A549 (cell line): ENCODE results near the gene SRRT. TPM values are rescaled to one million over a fixed set of nuclear protein-coding genes. Genes with fewer than 3 reads are reported as not detected.

Experiments
- ATAC-seq, 2 experiments: fragments of 200-7000 bp in 1 of 2; fragments of >200 bp in 1 of 2; cut with Nextera tagmentation in 1 of 2; cut with Tn5 transposase in 1 of 2; 3 replicates each; pipeline versions ENCODE4 v1.8.0 to v1.9.1; 2018 to 2020; ENCODE audit warnings: mild to moderate bottlenecking in 1 of 2, moderate library complexity in 1 of 2
- CTCF ChIA-PET: fragments of 300-600 bp; sonication (Branson Sonifier 250); formaldehyde crosslinking; extraction: SDS; loops from one replicate; lab custom pipeline; 2021; ENCODE audit warnings: antibody characterized with exemption, inconsistent platforms; lab: Yijun Ruan, JAX
- POLR2A ChIA-PET: fragments of 350-600 bp; formaldehyde crosslinking; extraction: SDS; loops from one replicate; lab custom pipeline; 2021; ENCODE audit warnings: antibody characterized with exemption, inconsistent platforms; lab: Yijun Ruan, JAX
- DNase-seq, 2 experiments: peaks; one replicate each; pipeline versions ENCODE4 v3.0.0 to v3.0.0-alpha.2; 2011 to 2016; ENCODE audit warnings: low read depth in 1 of 2, low spot score in 1 of 2
- FAIRE-seq: peaks from 2 replicates; lab custom pipeline; 2011; peaks lifted over from hg19 to GRCh38; lab: Jason Lieb, UNC
- H3K27ac ChIP-seq, 2 experiments: fragments of >200 bp; sonication (Bioruptor Twin); formaldehyde crosslinking; 3 replicates each; pipeline ENCODE4 v1.5.1; 2016 to 2017
- H3K4me1 ChIP-seq: fragments of >200 bp; sonication (Bioruptor Twin); formaldehyde crosslinking; 3 replicates; pipeline ENCODE4 v1.6.1; 2016
- H3K4me2 ChIP-seq: fragments of >200 bp; sonication (Bioruptor Twin); formaldehyde crosslinking; 3 replicates; pipeline ENCODE4 v1.6.1; 2016
- H3K4me3 ChIP-seq: fragments of >200 bp; sonication (Bioruptor Twin); formaldehyde crosslinking; 3 replicates; pipeline ENCODE4 v1.5.1; 2016
- H3K9me3 ChIP-seq: fragments of >200 bp; sonication (Bioruptor Twin); formaldehyde crosslinking; 3 replicates; pipeline ENCODE4 v1.6.1; 2016
- CHD4 ChIP-seq: fragments of 200-600 bp; sonication (generic); IDR thresholded peaks from 2 replicates; pipeline ENCODE4 v1.6.1; 2016; ENCODE audit warnings: antibody characterized with exemption, mild to moderate bottlenecking, borderline replicate concordance
- EP300 ChIP-seq, 2 experiments: fragments of >200 bp; sonication (Bioruptor Twin); formaldehyde crosslinking; IDR thresholded peaks; 2 replicates in 1 of 2; 3 replicates in 1 of 2; pipeline ENCODE4 v1.6.1; 2016 to 2017
- ESRRA ChIP-seq: fragments of 150-350 bp; IDR thresholded peaks from 2 replicates; pipeline ENCODE4 v1.6.1; 2014; ENCODE audit warnings: mild to moderate bottlenecking, low read length, borderline replicate concordance
- FOSB ChIP-seq: fragments of 250-450 bp; sonication (Bioruptor Pico); IDR thresholded peaks from 2 replicates; pipeline ENCODE4 v1.5.0; 2020; ENCODE audit warnings: mild to moderate bottlenecking, moderate library complexity
- FOXS1 ChIP-seq: fragments of 250-450 bp; sonication (Bioruptor Pico); IDR thresholded peaks from 2 replicates; pipeline ENCODE4 v1.5.0; 2020; ENCODE audit warnings: mild to moderate bottlenecking, moderate library complexity
- HES2 ChIP-seq: fragments of >200 bp; sonication (Bioruptor Twin); formaldehyde crosslinking; IDR thresholded peaks from 2 replicates; pipeline ENCODE4 v1.6.1; 2016
- HOXB5 ChIP-seq: fragments of 250-450 bp; sonication (Bioruptor Pico); IDR thresholded peaks from 2 replicates; pipeline ENCODE4 v1.5.0; 2020; ENCODE audit warnings: mild to moderate bottlenecking, moderate library complexity
- JUN ChIP-seq, 2 experiments: fragments of >200 bp; sonication (Bioruptor Twin); formaldehyde crosslinking; IDR thresholded peaks; 2 replicates in 1 of 2; 3 replicates in 1 of 2; pipeline ENCODE4 v1.6.1; 2016 to 2017
- JUNB ChIP-seq: fragments of >200 bp; sonication (Bioruptor Twin); formaldehyde crosslinking; IDR thresholded peaks from 2 replicates; pipeline ENCODE4 v1.6.1; 2016
- KDM1A ChIP-seq: fragments of 200-600 bp; sonication (generic); IDR thresholded peaks from 2 replicates; pipeline ENCODE4 v1.6.1; 2016; ENCODE audit warnings: low read depth, mild to moderate bottlenecking
- MAX ChIP-seq: IDR thresholded peaks from 2 replicates; pipeline ENCODE4 v1.6.1; 2012
- NFE2L2 ChIP-seq: fragments of 150-350 bp; conservative IDR thresholded peaks from 2 replicates; pipeline ENCODE4 v1.6.1; 2014; ENCODE audit warnings: low read length
- PBX3 ChIP-seq: IDR thresholded peaks from 2 replicates; pipeline ENCODE4 v1.6.1; 2012
- POLR2A ChIP-seq: IDR thresholded peaks from 2 replicates; pipeline ENCODE4 v1.6.1; 2012; ENCODE audit warnings: mild to moderate bottlenecking, low read length
- RCOR1 ChIP-seq: fragments of 150-350 bp; IDR thresholded peaks from 2 replicates; pipeline ENCODE4 v1.6.1; 2014; ENCODE audit warnings: antibody characterized with exemption, low read length, low read depth
- RFX5 ChIP-seq: fragments of 450-650 bp; IDR thresholded peaks from 2 replicates; pipeline ENCODE4 v1.7.1; 2014; ENCODE audit warnings: antibody characterized with exemption, mild to moderate bottlenecking, moderate library complexity
- ZFP36 ChIP-seq: fragments of 450-650 bp; IDR thresholded peaks from 2 replicates; pipeline ENCODE4 v1.6.1; 2014; ENCODE audit warnings: borderline replicate concordance; ENCODE audit not compliant: partially characterized antibody
- ZNF302 ChIP-seq: fragments of 250-450 bp; sonication (Bioruptor Pico); IDR thresholded peaks from 2 replicates; pipeline ENCODE4 v1.9.0; 2021; ENCODE audit warnings: inconsistent platforms, mild to moderate bottlenecking, moderate library complexity
- WGBS: methylation state at CpG from one replicate; pipeline ENCODE4 v1.1.6; 2017; ENCODE audit errors: missing lambda C conversion rate; 5-methylcytosine and 5-hydroxymethylcytosine counted together
- polyA plus RNA-seq, 4 experiments: library from polyadenylated mRNA; depleted of rRNA in 3 of 4; stranded (reverse); fragments of >200 nt; fragmentation: RNase III in 1 of 4; extraction: RNeasy Plus Mini Kit Qiagen cat#74134 plus additional on column Dnase treatment in 1 of 4; gene quantifications; 2 replicates in 3 of 4; 3 replicates in 1 of 4; pipeline ENCODE4 v1.2.3, GENCODE V29; 2011 to 2017

SRRT gene
- polyA plus RNA-seq, 2 of the 4 experiments (the other 2 are of a cell fraction): 49.9 to 194 TPM

- no peak for ATAC-seq
- Histone ChIP-seq H3K9me3 (no peaks in the 10 kb centered on the region), H3K4me3 (no peak overlapping the region), H3K4me2 (peak overlapping the region; percentile 99; the same call in 1 of the 3 replicates), H3K27ac (no peak overlapping the region), H3K4me1 (peaks cover 30% of the 10 kb centered on the region)
- no peak for TF ChIP-seq RFX5
- TF ChIP-seq FOSB (CRISPR knock-in tag): no peak
- no peak for TF ChIP-seq ZFP36
- TF ChIP-seq PBX3: peak; percentile 13
- TF ChIP-seq HOXB5 (CRISPR knock-in tag): no peak
- TF ChIP-seq POLR2A: peak; percentile 45
- 95% methylated on average over 25 of the region's 25 CpGs for WGBS
- FAIRE-seq: no peak
- ChIA-PET CTCF (interaction anchor here (0.6 to 4.1 kb wide), 7 partner anchors 8 to 306 kb away, joined by 3 to 16 read pairs (median 4); partner anchors contain the start of genes ACHE, EPO and SLC12A9), POLR2A (interaction anchor here (0.6 to 5.1 kb wide), 2 partner anchors 11 to 367 kb away, joined by 14 to 106 read pairs; partner anchors contain the start of gene SRRT)
- no peak for DNase-seq
Measured at GRCh38 chr7:100886936-100887515, 12.1 kb downstream of the SRRT start.

GRCh38 chr7:100887516-100888290 is 12.8 kb downstream of the SRRT start:
- DNase-seq: no peak
- no peak for ATAC-seq
- WGBS: 79% methylated on average over 18 of the region's 21 CpGs
- H3K4me1 ChIP-seq: peaks cover 30% of the 10 kb centered on the region
- TF ChIP-seq JUN (IDR thresholded peaks at IDR 0.05): peak in 1 of 2 experiments; percentile 19; a peak in 1 of 5 replicates
- TF ChIP-seq PBX3: no peak; the same call in 1 of the 2 replicates
- CTCF ChIA-PET: interaction anchor here (0.6 to 4.1 kb wide), 7 partner anchors 7 to 305 kb away, joined by 3 to 16 read pairs (median 5); partner anchors contain the start of genes ACHE, EPO, SLC12A9 and SRRT
- POLR2A ChIA-PET: interaction anchor here (0.5 to 5.1 kb wide), 3 partner anchors 12 to 366 kb away, joined by 3 to 106 read pairs (median 14); partner anchors contain the start of gene SRRT
- FAIRE-seq: no peak
- peak overlapping the region in 1 of 2 experiments; percentile 95; a peak in 2 of 6 replicates for H3K27ac ChIP-seq
- H3K9me3 ChIP-seq: no peaks in the 10 kb centered on the region
- H3K4me2 ChIP-seq: peak overlapping the region; percentile 99
- peak overlapping the region; percentile 92; the same call in 2 of the 3 replicates for H3K4me3 ChIP-seq

GRCh38 chr7:100888291-100888987 is 13.5 kb downstream of the SRRT start:
- FAIRE-seq (no peak), DNase-seq (no peak), ATAC-seq (no peak)
- H3K4me3 ChIP-seq: peak overlapping the region; percentile 92
- peak overlapping the region; percentile 99 for H3K4me2 ChIP-seq
- peaks cover 30% of the 10 kb centered on the region for H3K4me1 ChIP-seq
- TF ChIP-seq ZNF302 (CRISPR knock-in tag) (no peak), POLR2A (0 out of 2 replicates have a peak, but pooled peaks have one; percentile 7)
- peak overlapping the region; percentile 86 to 95 for H3K27ac ChIP-seq
- H3K9me3 ChIP-seq: no peaks in the 10 kb centered on the region
- 71% methylated on average over 14 of the region's 18 CpGs for WGBS
- ChIA-PET CTCF (interaction anchor here (1.0 to 3.5 kb wide), 6 partner anchors 8 to 189 kb away, joined by 3 to 13 read pairs (median 8); partner anchors contain the start of genes SLC12A9 and SRRT), POLR2A (interaction anchor here (1.5 to 5.1 kb wide), 2 partner anchors 10 to 13 kb away, joined by 9 to 106 read pairs; partner anchors contain the start of gene SRRT)

GRCh38 chr7:100888988-100889750 is 14.3 kb downstream of the SRRT start, which contains the start of gene UFSP1:
Gene UFSP1, minus strand, starts transcription at chr7:100889715. Its CDS starts 444 bp downstream, at chr7:100889271.
- DNase-seq: no peak
- CTCF ChIA-PET: interaction anchor here (0.6 to 3.5 kb wide), 14 partner anchors 9 to 206 kb away, joined by 3 to 13 read pairs (median 4); partner anchors contain the start of genes EPO, POP7, SLC12A9 and SRRT
- Histone ChIP-seq H3K9me3 (no peaks in the 10 kb centered on the region), H3K4me1 (peaks cover 30% of the 10 kb centered on the region), H3K27ac (peak within 1 kb of the TSS; percentile 86 to 95), H3K4me3 (peak within 1 kb of the TSS; percentile 92), H3K4me2 (peak within 1 kb of the TSS; percentile 99)
- POLR2A ChIA-PET: interaction anchor here (0.6 to 5.1 kb wide), 27 partner anchors 11 to 330 kb away, joined by 3 to 106 read pairs (median 4); partner anchors contain the start of genes EPHB4, MOSPD3, PLOD3 and POP7
- no CpG with 5 or more reads among the region's 73 CpGs for WGBS
- no peak for FAIRE-seq
- ATAC-seq: peak; percentile 57 to 69
- TF ChIP-seq JUNB (no peak), NFE2L2 (no peak), RCOR1 (no peak), EP300 (IDR thresholded peaks at IDR 0.05) (no peak), ZNF302 (CRISPR knock-in tag) (no peak), CHD4 (no peak), ZFP36 (no peak), ESRRA (no peak), PBX3 (no peak), HES2 (no peak), MAX (peak; percentile 97), KDM1A (no peak), FOSB (CRISPR knock-in tag) (no peak), FOXS1 (CRISPR knock-in tag) (no peak)
